Dendritic cell treated with granulocyte-macrophage colony-stimulating factor and Interleukin-4, amounts not matched to agents 40 ng/mL and 50 ng/mL, for 4 days (primary cell): ENCODE measurements around the gene PPFIA4.
A peak's percentile ranks its signal among the peaks of the same experiment; 100 is the strongest.

Experiments
- H3K27ac Mint-ChIP-seq: one replicate; pipeline ENCODE4 v1.8.0; 2022; ENCODE audit warnings: mild to moderate bottlenecking, mixed read lengths
- H3K27me3 Mint-ChIP-seq: one replicate; pipeline ENCODE4 v1.8.0; 2022; ENCODE audit warnings: mild to moderate bottlenecking, mixed read lengths
- H3K36me3 Mint-ChIP-seq: one replicate; pipeline ENCODE4 v1.8.0; 2022; ENCODE audit warnings: low read depth, mixed read lengths
- H3K4me1 Mint-ChIP-seq: one replicate; pipeline ENCODE4 v1.8.0; 2022; ENCODE audit warnings: low read depth, mixed read lengths
- H3K4me3 Mint-ChIP-seq: one replicate; pipeline ENCODE4 v1.8.0; 2022; ENCODE audit warnings: mild to moderate bottlenecking, moderate library complexity, mixed read lengths
- H3K9me3 Mint-ChIP-seq: one replicate; pipeline ENCODE4 v1.8.0; 2022; ENCODE audit warnings: mixed read lengths
- intact Hi-C: fragments of 100-400 bp; cut with micrococcal nuclease; formaldehyde crosslinking; loops from one replicate; pipeline ENCODE4 v1.15.0; 2022

PPFIA4 gene

GRCh38 chr1:203065986-203066385, 39.7 kb downstream of the PPFIA4 start:
- Mint-ChIP-seq H3K9me3 (no peaks in the 10 kb centered on the region), H3K27me3 (peaks cover 11% of the 10 kb centered on the region), H3K4me1 (peaks cover 60% of the 10 kb centered on the region), H3K36me3 (no peaks in the 10 kb centered on the region), H3K27ac (no peak overlapping the region), H3K4me3 (no peak overlapping the region)
- intact Hi-C loops: no loop called here

GRCh38 chr1:203066965-203067364, 40.7 kb downstream of the PPFIA4 start:
- intact Hi-C loops: no loop called here
- Mint-ChIP-seq H3K27ac (no peak overlapping the region), H3K9me3 (no peaks in the 10 kb centered on the region), H3K27me3 (peaks cover 11% of the 10 kb centered on the region), H3K36me3 (peaks cover 1% of the 10 kb centered on the region), H3K4me3 (no peak overlapping the region), H3K4me1 (peaks cover 53% of the 10 kb centered on the region)

GRCh38 chr1:203069030-203069747, 42.9 kb downstream of the PPFIA4 start:
- no peak overlapping the region for H3K4me3 Mint-ChIP-seq
- peak overlapping the region; percentile 63 for H3K27ac Mint-ChIP-seq
- no peaks in the 10 kb centered on the region for H3K9me3 Mint-ChIP-seq
- H3K27me3 Mint-ChIP-seq: peaks cover 16% of the 10 kb centered on the region
- H3K36me3 Mint-ChIP-seq: peaks cover 7% of the 10 kb centered on the region
- intact Hi-C loops: no loop called here
- peaks cover 53% of the 10 kb centered on the region for H3K4me1 Mint-ChIP-seq

GRCh38 chr1:203072002-203072602, 45.8 kb downstream of the PPFIA4 start:
- H3K4me3 Mint-ChIP-seq: no peak overlapping the region
- no peak overlapping the region for H3K27ac Mint-ChIP-seq
- intact Hi-C loops: no loop called here
- H3K27me3 Mint-ChIP-seq: peaks cover 12% of the 10 kb centered on the region
- H3K9me3 Mint-ChIP-seq: no peaks in the 10 kb centered on the region
- peaks cover 63% of the 10 kb centered on the region for H3K4me1 Mint-ChIP-seq
- H3K36me3 Mint-ChIP-seq: peaks cover 7% of the 10 kb centered on the region

- H3K4me3 Mint-ChIP-seq: no peak overlapping the region
- intact Hi-C loops: no loop called here
- H3K4me1 Mint-ChIP-seq: peaks cover 55% of the 10 kb centered on the region
- H3K27me3 Mint-ChIP-seq: peaks cover 7% of the 10 kb centered on the region
- H3K27ac Mint-ChIP-seq: no peak overlapping the region
- no peaks in the 10 kb centered on the region for H3K9me3 Mint-ChIP-seq
- peaks cover 7% of the 10 kb centered on the region for H3K36me3 Mint-ChIP-seq
Measured at GRCh38 chr1:203072911-203073310, 46.6 kb downstream of the PPFIA4 start.

- Mint-ChIP-seq H3K27ac (no peak overlapping the region), H3K4me1 (peaks cover 54% of the 10 kb centered on the region), H3K36me3 (peaks cover 7% of the 10 kb centered on the region), H3K9me3 (no peaks in the 10 kb centered on the region), H3K27me3 (peaks cover 7% of the 10 kb centered on the region), H3K4me3 (no peak overlapping the region)
- intact Hi-C loops: no loop called here
Measured at GRCh38 chr1:203073469-203073868, 47.2 kb downstream of the PPFIA4 start.

GRCh38 chr1:203074610-203075009, 48.3 kb downstream of the PPFIA4 start:
- Mint-ChIP-seq H3K27ac (no peak overlapping the region), H3K36me3 (peaks cover 7% of the 10 kb centered on the region), H3K4me3 (no peak overlapping the region), H3K9me3 (no peaks in the 10 kb centered on the region), H3K4me1 (peaks cover 48% of the 10 kb centered on the region), H3K27me3 (peaks cover 7% of the 10 kb centered on the region)
- intact Hi-C loops: loop anchor here (2.0 kb wide), 1 partner anchor 16 kb away; no protein-coding TSS in a partner anchor

- H3K4me3 Mint-ChIP-seq: peak overlapping the region; percentile 69
- H3K36me3 Mint-ChIP-seq: peaks cover 7% of the 10 kb centered on the region
- H3K9me3 Mint-ChIP-seq: no peaks in the 10 kb centered on the region
- intact Hi-C loops: loop anchor here (2.0 kb wide), 1 partner anchor 17 kb away; no protein-coding TSS in a partner anchor
- peak overlapping the region; percentile 52 for H3K27ac Mint-ChIP-seq
- peaks cover 7% of the 10 kb centered on the region for H3K27me3 Mint-ChIP-seq
- peaks cover 42% of the 10 kb centered on the region for H3K4me1 Mint-ChIP-seq
Measured at GRCh38 chr1:203075236-203076030, 49.1 kb downstream of the PPFIA4 start.

- peaks cover 7% of the 10 kb centered on the region for H3K27me3 Mint-ChIP-seq
- intact Hi-C loops: no loop called here
- no peaks in the 10 kb centered on the region for H3K9me3 Mint-ChIP-seq
- peaks cover 7% of the 10 kb centered on the region for H3K36me3 Mint-ChIP-seq
- peak overlapping the region; percentile 52 for H3K27ac Mint-ChIP-seq
- peaks cover 42% of the 10 kb centered on the region for H3K4me1 Mint-ChIP-seq
- H3K4me3 Mint-ChIP-seq: peak overlapping the region; percentile 69
Measured at GRCh38 chr1:203076031-203076511, 49.8 kb downstream of the PPFIA4 start.

GRCh38 chr1:203077367-203077766, 51.1 kb downstream of the PPFIA4 start:
- H3K4me3 Mint-ChIP-seq: no peak overlapping the region
- peaks cover 7% of the 10 kb centered on the region for H3K27me3 Mint-ChIP-seq
- peaks cover 53% of the 10 kb centered on the region for H3K4me1 Mint-ChIP-seq
- no peak overlapping the region for H3K27ac Mint-ChIP-seq
- intact Hi-C loops: no loop called here
- H3K9me3 Mint-ChIP-seq: no peaks in the 10 kb centered on the region
- H3K36me3 Mint-ChIP-seq: peaks cover 2% of the 10 kb centered on the region

- intact Hi-C loops: no loop called here
- no peaks in the 10 kb centered on the region for H3K36me3 Mint-ChIP-seq
- H3K27ac Mint-ChIP-seq: no peak overlapping the region
- H3K9me3 Mint-ChIP-seq: no peaks in the 10 kb centered on the region
- H3K4me1 Mint-ChIP-seq: peaks cover 59% of the 10 kb centered on the region
- H3K27me3 Mint-ChIP-seq: peaks cover 7% of the 10 kb centered on the region
- H3K4me3 Mint-ChIP-seq: no peak overlapping the region
Measured at GRCh38 chr1:203077956-203078355, 51.7 kb downstream of the PPFIA4 start.

- Mint-ChIP-seq H3K4me3 (no peak overlapping the region), H3K4me1 (peaks cover 59% of the 10 kb centered on the region), H3K9me3 (no peaks in the 10 kb centered on the region), H3K27me3 (peaks cover 7% of the 10 kb centered on the region), H3K36me3 (no peaks in the 10 kb centered on the region), H3K27ac (no peak overlapping the region)
- intact Hi-C loops: no loop called here
Measured at GRCh38 chr1:203078478-203078877, 52.2 kb downstream of the PPFIA4 start.

- intact Hi-C loops: no loop called here
- Mint-ChIP-seq H3K27me3 (peaks cover 6% of the 10 kb centered on the region), H3K9me3 (no peaks in the 10 kb centered on the region), H3K4me1 (peaks cover 50% of the 10 kb centered on the region), H3K4me3 (no peak overlapping the region), H3K36me3 (no peaks in the 10 kb centered on the region), H3K27ac (no peak overlapping the region)
Measured at GRCh38 chr1:203080456-203080855, 54.2 kb downstream of the PPFIA4 start.
